HG03354 (cell line): ENCODE measurements around the gene CUL7.
"Not testable (repeated sequence)": the region's sequence is repeated elsewhere in the genome, so short reads cannot be mapped to it uniquely, and the experiment has no call there.

Experiments
- ATAC-seq: cut with Tn5 transposase; IDR thresholded peaks from one replicate; pipeline ENCODE4 v1.9.1; 2021; ENCODE audit warnings: mild to moderate bottlenecking; ENCODE audit not compliant: unreplicated experiment, poor library complexity, severe bottlenecking

CUL7 gene

GRCh38 chr6:43053545-43054205 lies at the start of gene CUL7:
Gene CUL7, minus strand, starts transcription at chr6:43053851. Its CDS starts 1,063 bp downstream, at chr6:43052788.
- peak; percentile 91 for ATAC-seq

- ATAC-seq, result no peak
Observed at GRCh38 chr6:43101497-43101896, 47.8 kb upstream of the CUL7 start.

GRCh38 chr6:43097502-43097901 lies 43.9 kb upstream of the CUL7 start:
- no peak for ATAC-seq

- ATAC-seq, result no peak
Observed at GRCh38 chr6:43097098-43097489, 43.4 kb upstream of the CUL7 start.

DNA sequence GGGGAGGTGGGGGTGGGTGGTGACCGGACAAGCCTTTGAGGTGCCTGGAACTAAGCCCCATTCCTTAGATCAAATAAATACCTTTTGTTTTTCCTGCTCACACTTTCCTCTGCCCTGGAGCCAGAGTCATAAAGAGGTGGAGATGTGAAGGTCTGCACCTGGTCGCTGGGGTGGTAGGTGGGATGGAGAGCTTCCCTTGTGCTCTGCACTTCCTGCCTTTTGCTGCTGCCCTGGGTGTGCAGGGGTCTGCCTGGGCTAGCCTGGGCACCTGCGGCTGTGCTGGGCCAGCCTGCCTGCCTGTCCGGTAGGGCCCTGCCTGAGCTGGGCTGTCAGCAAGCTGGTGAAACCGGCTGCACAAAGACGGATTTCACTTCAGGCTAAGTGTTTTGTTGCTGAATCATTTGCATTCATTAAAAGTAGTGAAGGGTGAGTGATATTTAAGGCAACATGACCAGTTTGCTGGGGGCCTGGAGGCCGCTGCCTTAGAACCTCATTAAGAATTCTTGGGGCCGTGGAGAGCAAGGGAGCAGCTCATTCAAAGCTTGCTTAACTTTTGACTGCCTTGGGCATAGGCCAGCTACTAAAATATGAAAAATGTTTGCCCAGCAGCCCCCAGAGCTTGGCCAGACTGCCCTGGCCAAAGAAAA lies 42.9 kb upstream of the CUL7 start:
- ATAC-seq, result no peak

- ATAC-seq, result no peak
Observed at GRCh38 chr6:43095939-43096338, 42.3 kb upstream of the CUL7 start.

DNA sequence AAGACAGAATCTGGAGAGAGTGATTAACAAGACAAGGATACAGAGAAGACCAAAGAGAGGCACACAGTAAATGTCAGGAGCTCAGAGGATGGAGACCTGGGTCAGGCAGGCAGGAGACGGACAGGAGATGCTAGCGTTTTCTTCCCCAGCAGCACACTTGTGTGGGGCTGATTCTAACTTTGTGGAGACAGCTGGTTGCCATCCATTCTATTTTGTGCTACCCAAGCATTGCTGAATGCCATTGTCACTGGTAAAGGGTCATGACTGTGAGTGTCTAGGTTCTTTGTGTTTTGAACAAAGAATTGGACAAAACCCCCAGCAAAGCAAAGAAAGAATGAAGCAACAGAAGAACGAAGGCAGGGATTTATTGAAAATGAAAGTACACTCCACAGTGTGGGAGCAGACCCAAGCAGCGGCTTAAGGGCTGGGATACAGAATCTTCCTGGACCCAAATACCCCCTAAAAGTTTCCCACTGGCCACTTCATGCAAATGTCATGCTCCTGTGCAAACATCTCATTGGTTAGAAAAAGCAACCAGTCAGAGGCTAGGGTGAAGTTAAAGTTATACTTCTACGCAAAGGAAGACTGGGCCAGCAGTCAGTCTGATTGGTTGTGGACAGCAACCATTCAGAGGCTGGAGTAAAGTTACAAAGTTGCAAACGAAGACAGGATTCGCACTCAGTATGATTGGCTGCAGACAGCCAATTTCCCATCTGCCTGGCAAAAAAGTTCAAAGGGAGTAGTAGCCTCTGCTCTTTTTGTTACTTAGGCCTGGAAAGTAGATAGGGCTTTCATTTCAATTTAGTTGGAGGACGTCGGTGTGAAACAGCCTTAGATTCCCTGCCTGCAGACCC lies 40.0 kb upstream of the CUL7 start:
- ATAC-seq, result no peak

DNA sequence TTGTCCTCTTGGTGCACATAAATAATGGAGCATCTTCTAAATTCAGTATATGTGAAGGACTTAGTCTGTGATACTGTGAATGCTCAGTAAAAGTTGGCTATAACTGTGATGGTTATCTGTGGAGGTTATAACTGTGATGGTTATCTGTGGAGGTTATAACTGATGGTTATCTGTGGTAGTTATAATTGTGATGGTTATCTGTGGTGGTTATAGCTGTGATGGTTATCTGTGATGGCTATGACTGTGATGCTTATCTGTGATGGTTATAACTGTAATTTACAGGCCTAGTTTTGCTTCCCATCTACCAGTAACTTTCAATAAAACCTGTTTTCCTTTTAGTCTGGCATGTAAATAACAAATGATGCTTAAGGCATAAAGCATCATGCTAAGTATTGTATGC lies 39.0 kb upstream of the CUL7 start:
- no peak for ATAC-seq

DNA sequence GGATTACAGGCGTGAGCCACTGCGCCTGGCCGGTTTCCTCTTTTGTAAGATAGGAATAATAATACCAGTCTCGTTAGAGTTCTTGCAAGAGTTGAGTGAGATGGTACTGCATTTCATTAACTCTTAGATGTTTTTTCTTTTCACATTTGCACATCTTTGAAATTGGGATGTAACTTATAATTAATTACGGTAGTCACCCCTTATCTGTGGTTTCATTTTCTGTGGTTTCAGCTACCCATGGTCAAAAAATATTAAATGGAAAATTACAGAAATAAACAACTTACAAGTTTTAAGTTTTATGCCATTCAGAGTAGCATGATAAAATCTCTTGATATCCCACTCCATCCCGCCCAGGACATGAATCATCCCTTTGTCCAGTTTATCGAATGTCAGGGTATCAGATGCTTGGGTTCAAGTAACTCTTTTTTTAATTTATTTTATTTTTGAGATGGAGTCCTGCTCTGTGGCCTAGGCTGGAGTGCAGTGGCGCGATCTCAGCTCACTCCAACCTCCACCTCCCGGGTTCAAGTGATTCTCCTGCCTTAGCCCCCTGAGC lies 37.9 kb upstream of the CUL7 start:
- no peak for ATAC-seq

DNA sequence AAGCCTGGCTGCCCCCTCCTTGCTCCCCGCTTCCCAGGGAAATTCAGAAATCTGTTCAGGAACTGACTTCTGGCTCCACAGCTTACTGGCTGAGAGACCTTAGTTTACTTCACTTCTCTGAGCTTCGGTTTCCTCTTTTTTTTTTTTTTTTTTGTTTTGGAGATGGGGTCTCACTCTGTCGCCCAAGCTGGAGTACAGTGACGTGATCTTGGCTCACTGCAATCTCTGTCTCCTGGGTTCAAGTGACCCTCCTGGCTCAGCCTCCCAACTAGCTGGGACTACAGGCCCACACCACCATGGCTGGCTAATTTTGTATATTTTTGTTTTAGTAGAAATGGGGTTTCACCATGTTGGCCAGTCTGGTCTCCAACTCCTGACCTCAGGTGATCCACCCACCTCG lies 37.4 kb upstream of the CUL7 start:
- no peak for ATAC-seq

DNA sequence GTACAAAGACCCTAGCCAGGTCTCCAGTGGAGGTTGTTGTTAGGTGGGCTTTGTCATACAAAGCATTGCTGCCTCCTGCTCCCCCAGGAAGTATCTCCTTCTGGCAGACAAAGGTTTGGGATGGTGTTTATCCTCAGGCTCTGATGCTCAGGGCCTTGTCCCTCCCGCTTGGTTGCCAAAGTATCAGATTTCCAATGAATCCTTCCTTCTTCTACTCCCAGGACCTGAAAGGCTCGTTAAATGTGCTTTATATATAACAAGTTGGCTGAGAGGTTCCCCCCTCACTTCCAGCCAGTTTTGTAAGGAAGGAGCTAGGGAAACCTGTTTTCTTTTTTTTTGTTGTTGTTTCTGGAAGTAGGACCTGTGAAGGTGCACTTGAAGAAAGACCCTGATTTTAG lies 36.9 kb upstream of the CUL7 start:
- no peak for ATAC-seq

GRCh38 chr6:43089874-43090558 lies 36.4 kb upstream of the CUL7 start:
- no peak for ATAC-seq

DNA sequence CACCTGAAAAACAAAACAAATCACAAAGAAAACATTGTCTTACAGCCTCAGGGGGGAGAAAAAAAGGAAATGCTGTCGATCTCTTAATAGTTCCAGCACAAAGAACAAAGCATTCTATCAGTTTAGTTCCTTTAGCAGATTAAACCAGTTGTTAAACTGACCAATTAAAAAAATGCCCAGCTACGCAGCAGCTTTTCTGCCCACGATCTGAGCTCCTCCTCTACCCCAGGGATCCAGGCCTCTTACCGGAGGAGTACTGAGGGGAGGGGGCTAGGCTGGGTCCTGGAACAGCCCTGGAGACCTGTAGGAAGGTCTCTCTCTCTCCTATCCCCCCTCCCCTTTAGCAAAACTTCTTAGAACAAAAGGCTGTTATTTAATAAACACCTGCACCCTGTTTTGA lies 35.8 kb upstream of the CUL7 start:
- no peak for ATAC-seq

GRCh38 chr6:43088654-43089056 lies 35.0 kb upstream of the CUL7 start:
- ATAC-seq, result no peak

- ATAC-seq, result no peak
Observed at GRCh38 chr6:43086022-43086658, 32.5 kb upstream of the CUL7 start.

- no peak for ATAC-seq
Observed at GRCh38 chr6:43082806-43083655, 29.4 kb upstream of the CUL7 start.

DNA sequence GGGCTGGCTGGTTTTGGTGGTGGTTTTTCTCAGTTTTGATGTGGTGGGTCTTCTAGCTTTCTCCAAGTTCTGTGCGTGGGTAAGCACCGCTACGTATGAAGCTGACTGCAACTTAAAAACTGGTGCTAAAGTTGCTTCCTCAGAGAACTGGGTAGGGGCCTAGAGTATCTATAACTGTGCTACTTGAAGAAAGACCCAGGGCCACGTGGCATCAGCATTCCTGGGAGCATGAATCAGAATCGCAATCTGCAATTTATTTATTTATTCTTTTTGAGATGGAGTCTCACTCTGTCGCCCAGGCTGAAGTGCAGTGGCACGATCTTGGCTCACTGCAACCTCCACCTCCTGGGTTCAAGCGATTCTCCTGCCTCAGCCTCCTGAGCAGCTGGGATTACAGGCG lies 28.3 kb upstream of the CUL7 start:
- ATAC-seq, result not testable (repeated sequence)

GRCh38 chr6:43081043-43081442 lies 27.4 kb upstream of the CUL7 start:
- ATAC-seq, result no peak

DNA sequence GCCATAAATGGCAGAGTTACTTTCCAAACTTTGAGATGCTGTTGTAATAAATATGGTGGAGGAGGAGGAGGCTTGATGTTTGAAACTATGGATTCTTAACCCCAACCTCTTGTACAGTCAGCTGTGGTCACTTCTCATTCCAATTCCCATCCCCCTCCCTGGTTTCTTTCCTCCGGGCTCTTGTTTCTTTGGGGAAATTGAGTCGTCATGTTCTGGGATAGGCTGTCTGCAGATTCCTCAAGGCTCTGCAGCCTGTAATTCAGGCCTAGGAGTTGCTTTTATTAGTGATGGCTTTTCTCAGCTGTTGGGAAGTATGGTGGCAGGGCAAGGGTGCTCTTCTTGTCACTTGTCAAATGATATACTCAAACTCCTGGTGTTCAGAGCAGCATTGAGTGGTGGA lies 25.0 kb upstream of the CUL7 start:
- no peak for ATAC-seq
